PC-3 (cell line): ENCODE data around the gene ZNF148. TPM values are rescaled to one million over a fixed set of nuclear protein-coding genes. Genes with fewer than 3 reads are reported as not detected.

ENCODE experiments used
- ATAC-seq: fragments of 200-7000 bp; cut with Tn5 transposase; 2 replicates; pipeline ENCODE4 v1.9.1; 2020; ENCODE audit warnings: mild to moderate bottlenecking, moderate library complexity
- BruUV-seq: library from RNA; stranded (reverse); fragments of 400-500 nt; replicated peaks from 2 replicates; lab custom pipeline; 2021; lab: Mats Ljungman, UMichigan
- CTCF ChIA-PET: fragments of 300-600 bp; sonication (Branson Sonifier 250); formaldehyde crosslinking; loops from one replicate; lab custom pipeline; 2022; ENCODE audit warnings: antibody characterized with exemption; lab: Charles Lee
- POLR2A ChIA-PET: fragments of 300-600 bp; sonication (Branson Sonifier 250); formaldehyde crosslinking; loops from one replicate; lab custom pipeline; 2022; ENCODE audit warnings: antibody characterized with exemption; ENCODE audit not compliant: unreplicated experiment; lab: Charles Lee
- DNase-seq: peaks from one replicate; pipeline ENCODE4 v3.0.0-alpha.2; 2015
- H2AFZ ChIP-seq: fragments of 300-600 bp; sonication (generic); 2 replicates; pipeline ENCODE4 v1.6.0; 2016; ENCODE audit warnings: antibody characterized with exemption, low read length
- H3F3A ChIP-seq: fragments of 300-600 bp; sonication (generic); one replicate; pipeline ENCODE4 v1.6.0; 2017; ENCODE audit warnings: antibody characterized with exemption, low read length, control low read depth, mild to moderate bottlenecking; ENCODE audit not compliant: unreplicated experiment
- H3K27ac ChIP-seq: fragments of 300-600 bp; sonication (generic); 2 replicates; pipeline ENCODE4 v1.5.1; 2016; ENCODE audit warnings: mild to moderate bottlenecking, low read length
- H3K27me3 ChIP-seq: fragments of 300-600 bp; sonication (generic); 2 replicates; pipeline ENCODE4 v1.6.1; 2016; ENCODE audit warnings: low read length, mixed read lengths
- H3K36me3 ChIP-seq: fragments of 300-600 bp; sonication (generic); 2 replicates; pipeline ENCODE4 v1.6.1; 2016; ENCODE audit warnings: low read depth, mixed run types, low read length, mixed read lengths
- H3K4me1 ChIP-seq: fragments of 300-600 bp; sonication (generic); 2 replicates; pipeline ENCODE4 v1.5.1; 2016; ENCODE audit warnings: low read length; ENCODE audit not compliant: insufficient read depth
- H3K4me2 ChIP-seq: fragments of 300-600 bp; sonication (generic); 2 replicates; pipeline ENCODE4 v1.6.0; 2016; ENCODE audit warnings: low read length
- H3K4me3 ChIP-seq: fragments of 300-600 bp; sonication (generic); 2 replicates; pipeline ENCODE4 v1.5.1; 2016; ENCODE audit warnings: mild to moderate bottlenecking, low read length, mixed read lengths
- H3K79me2 ChIP-seq: fragments of 300-600 bp; sonication (generic); 2 replicates; pipeline ENCODE4 v1.6.1; 2017; ENCODE audit warnings: low read length, mixed read lengths
- H3K9ac ChIP-seq: fragments of 300-600 bp; sonication (generic); 2 replicates; pipeline ENCODE4 v1.6.0; 2016; ENCODE audit warnings: mild to moderate bottlenecking, low read length
- H3K9me2 ChIP-seq: fragments of 300-600 bp; sonication (generic); replicated peaks from 2 replicates; pipeline ENCODE4 v1.6.1; 2016; ENCODE audit warnings: mixed run types, low read length, mixed read lengths
- H3K9me3 ChIP-seq: fragments of 300-600 bp; sonication (generic); 2 replicates; pipeline ENCODE4 v1.6.1; 2016; ENCODE audit warnings: low read length, mixed read lengths
- H4K20me1 ChIP-seq: fragments of 300-600 bp; sonication (generic); 2 replicates; pipeline ENCODE4 v1.6.1; 2016; ENCODE audit warnings: low read length, mixed read lengths
- EZH2 ChIP-seq: fragments of 300-600 bp; sonication (generic); IDR thresholded peaks from one replicate; pipeline ENCODE4 v1.6.1; 2017; ENCODE audit warnings: antibody characterized with exemption, mild to moderate bottlenecking, low read length; ENCODE audit not compliant: unreplicated experiment
- EZH2phosphoT487 ChIP-seq: fragments of 300-600 bp; sonication (generic); IDR thresholded peaks from 2 replicates; pipeline ENCODE4 v1.6.1; 2018; ENCODE audit warnings: mild to moderate bottlenecking, antibody characterized with exemption, low read length, borderline replicate concordance
- intact Hi-C: fragments of 100-400 bp; cut with micrococcal nuclease; formaldehyde crosslinking; loops from 2 replicates; pipeline ENCODE4 v1.9.0; 2023
- total RNA-seq: library from RNA; depleted of rRNA; stranded (reverse); fragments of >200 nt; gene quantifications from 2 replicates; pipeline ENCODE4 v1.2.3, GENCODE V29; 2014
- TF ChIP-seq, protein P1 (sequence below): fragments of 300-600 bp; sonication (generic); conservative IDR thresholded peaks from 2 replicates; pipeline ENCODE4 v1.5.1; 2017; ENCODE audit warnings: antibody characterized with exemption, low read depth, mild to moderate bottlenecking, low read length

ZNF148 gene
- total RNA-seq, 1 experiment from 2014 or later: 18.1 TPM

GRCh38 chr3:125402639-125403038 is 27.5 kb upstream of the ZNF148 start:
- H3K4me3 ChIP-seq: no peak overlapping the region
- ChIA-PET POLR2A (no interaction called here), CTCF (no interaction called here)
- no peak overlapping the region for H3K27ac ChIP-seq
- H3K27me3 ChIP-seq: 0 out of 2 replicates have a peak, but pooled peaks cover 3% of the 10 kb centered on the region
- no peak for DNase-seq
- intact Hi-C loops: no loop called here
- H3F3A ChIP-seq: no peaks in the 10 kb centered on the region
- no peaks in the 10 kb centered on the region for H3K9me2 ChIP-seq
- no peak for ATAC-seq
- H3K9me3 ChIP-seq: no peaks in the 10 kb centered on the region
- no peak overlapping the region for H3K9ac ChIP-seq
- no peak for TF ChIP-seq EZH2
- no peaks in the 10 kb centered on the region for H3K36me3 ChIP-seq
- no peak overlapping the region for H3K4me2 ChIP-seq
- no peak overlapping the region for H2AFZ ChIP-seq
- H3K4me1 ChIP-seq: no peaks in the 10 kb centered on the region
- H3K79me2 ChIP-seq: no peaks in the 10 kb centered on the region
- H4K20me1 ChIP-seq: no peaks in the 10 kb centered on the region
- no TSS peak for BruUV-seq

- Histone ChIP-seq H3K4me3 (no peak overlapping the region), H3K9me3 (no peaks in the 10 kb centered on the region), H3K27ac (no peak overlapping the region), H3K27me3 (0 out of 2 replicates have a peak, but pooled peaks cover 3% of the 10 kb centered on the region), H3K9me2 (no peaks in the 10 kb centered on the region), H4K20me1 (no peaks in the 10 kb centered on the region), H3K4me2 (no peak overlapping the region), H3K79me2 (no peaks in the 10 kb centered on the region), H3K4me1 (no peaks in the 10 kb centered on the region), H3K36me3 (no peaks in the 10 kb centered on the region), H3K9ac (no peak overlapping the region), H2AFZ (no peak overlapping the region), H3F3A (no peaks in the 10 kb centered on the region)
- POLR2A ChIA-PET: no interaction called here
- CTCF ChIA-PET: no interaction called here
- BruUV-seq: no TSS peak
- ATAC-seq: no peak
- no peak for DNase-seq
- intact Hi-C loops: no loop called here
- TF ChIP-seq, protein P1, sequence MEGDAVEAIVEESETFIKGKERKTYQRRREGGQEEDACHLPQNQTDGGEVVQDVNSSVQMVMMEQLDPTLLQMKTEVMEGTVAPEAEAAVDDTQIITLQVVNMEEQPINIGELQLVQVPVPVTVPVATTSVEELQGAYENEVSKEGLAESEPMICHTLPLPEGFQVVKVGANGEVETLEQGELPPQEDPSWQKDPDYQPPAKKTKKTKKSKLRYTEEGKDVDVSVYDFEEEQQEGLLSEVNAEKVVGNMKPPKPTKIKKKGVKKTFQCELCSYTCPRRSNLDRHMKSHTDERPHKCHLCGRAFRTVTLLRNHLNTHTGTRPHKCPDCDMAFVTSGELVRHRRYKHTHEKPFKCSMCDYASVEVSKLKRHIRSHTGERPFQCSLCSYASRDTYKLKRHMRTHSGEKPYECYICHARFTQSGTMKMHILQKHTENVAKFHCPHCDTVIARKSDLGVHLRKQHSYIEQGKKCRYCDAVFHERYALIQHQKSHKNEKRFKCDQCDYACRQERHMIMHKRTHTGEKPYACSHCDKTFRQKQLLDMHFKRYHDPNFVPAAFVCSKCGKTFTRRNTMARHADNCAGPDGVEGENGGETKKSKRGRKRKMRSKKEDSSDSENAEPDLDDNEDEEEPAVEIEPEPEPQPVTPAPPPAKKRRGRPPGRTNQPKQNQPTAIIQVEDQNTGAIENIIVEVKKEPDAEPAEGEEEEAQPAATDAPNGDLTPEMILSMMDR: no peak
- TF ChIP-seq EZH2: no peak
- no peak for TF ChIP-seq EZH2phosphoT487
These were observed 26.3 kb upstream of the ZNF148 start for GRCh38 chr3:125401402-125401801.

GRCh38 chr3:125398952-125399351 is 23.8 kb upstream of the ZNF148 start:
- intact Hi-C loops: no loop called here
- TF ChIP-seq EZH2phosphoT487 (no peak), EZH2 (no peak)
- TF ChIP-seq, protein P1: no peak
- H3K4me1 ChIP-seq: no peaks in the 10 kb centered on the region
- 0 out of 2 replicates have a peak, but pooled peaks cover 3% of the 10 kb centered on the region for H3K27me3 ChIP-seq
- DNase-seq (peak; percentile 20), ATAC-seq (no peak)
- no peaks in the 10 kb centered on the region for H3K36me3 ChIP-seq
- H3K27ac ChIP-seq: no peak overlapping the region
- no peak overlapping the region for H2AFZ ChIP-seq
- H3K79me2 ChIP-seq: no peaks in the 10 kb centered on the region
- H3K4me3 ChIP-seq: no peak overlapping the region
- H3K9me3 ChIP-seq: no peaks in the 10 kb centered on the region
- CTCF ChIA-PET: no interaction called here
- H4K20me1 ChIP-seq: no peaks in the 10 kb centered on the region
- POLR2A ChIA-PET: no interaction called here
- BruUV-seq: no TSS peak
- H3K9me2 ChIP-seq: no peaks in the 10 kb centered on the region
- H3K4me2 ChIP-seq: no peak overlapping the region
- H3K9ac ChIP-seq: no peak overlapping the region
- no peaks in the 10 kb centered on the region for H3F3A ChIP-seq
